HT-29 (cell line): ENCODE results near the gene CACNA1D. TPM values are rescaled to one million over a fixed set of nuclear protein-coding genes. Genes with fewer than 3 reads are reported as not detected.
"Not testable (repeated sequence)": the region's sequence is repeated elsewhere in the genome, so short reads cannot be mapped to it uniquely, and the experiment has no call there.

Source experiments
- DNase-seq: peaks from one replicate; pipeline ENCODE4 v3.0.0-alpha.2; 2015; ENCODE audit warnings: low spot score
- total RNA-seq: library from RNA; depleted of rRNA; stranded (reverse); fragments of >200 nt; shearing (Covaris generic); gene quantifications from 2 replicates; pipeline ENCODE4 v1.2.3, GENCODE V29; 2014

CACNA1D gene
- total RNA-seq, 1 experiment from 2014 or later = 25.3 TPM

DNA sequence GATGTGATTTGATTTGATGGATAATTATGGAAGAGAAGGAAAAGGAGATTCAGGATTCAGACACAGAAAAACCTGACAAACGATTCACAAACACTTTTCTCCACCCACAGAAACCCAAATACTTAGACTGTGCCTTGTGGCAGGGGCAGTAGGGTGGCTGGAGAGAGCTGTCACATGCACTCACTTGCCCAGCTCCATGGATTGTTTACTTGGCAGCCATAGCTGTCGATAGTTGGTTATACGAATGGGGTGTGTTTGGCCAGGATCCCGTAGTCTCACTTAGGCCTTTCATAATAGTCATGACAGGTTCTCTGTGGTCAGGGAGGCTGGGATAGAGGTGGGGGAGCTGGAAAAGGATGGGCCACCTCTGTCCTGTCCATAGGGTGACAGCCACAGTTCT is 76.9 kb downstream of the CACNA1D start:
- no peak for DNase-seq

GRCh38 chr3:53572184-53572583 is 77.8 kb downstream of the CACNA1D start:
- not testable (repeated sequence) for DNase-seq

DNA sequence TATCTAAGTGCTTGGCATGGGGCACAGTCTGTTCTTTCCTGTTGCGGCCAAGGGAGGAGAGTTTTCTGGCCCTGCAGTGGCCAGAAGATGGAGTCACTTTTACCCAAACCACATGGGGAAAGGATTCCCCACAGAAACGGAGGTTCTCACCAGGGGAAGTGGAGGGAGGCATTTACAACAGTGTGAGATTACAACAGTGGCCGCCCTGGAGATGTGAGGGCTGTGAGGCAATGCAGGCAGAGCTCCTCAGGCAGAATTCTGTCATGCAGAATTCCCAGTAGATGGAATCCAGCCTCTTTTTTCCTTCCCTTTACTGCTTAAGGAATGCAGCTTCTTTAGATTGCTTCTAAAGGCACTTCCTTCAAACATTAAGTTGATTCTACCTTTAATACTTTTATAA is 83.1 kb downstream of the CACNA1D start:
- DNase-seq = no peak

DNA sequence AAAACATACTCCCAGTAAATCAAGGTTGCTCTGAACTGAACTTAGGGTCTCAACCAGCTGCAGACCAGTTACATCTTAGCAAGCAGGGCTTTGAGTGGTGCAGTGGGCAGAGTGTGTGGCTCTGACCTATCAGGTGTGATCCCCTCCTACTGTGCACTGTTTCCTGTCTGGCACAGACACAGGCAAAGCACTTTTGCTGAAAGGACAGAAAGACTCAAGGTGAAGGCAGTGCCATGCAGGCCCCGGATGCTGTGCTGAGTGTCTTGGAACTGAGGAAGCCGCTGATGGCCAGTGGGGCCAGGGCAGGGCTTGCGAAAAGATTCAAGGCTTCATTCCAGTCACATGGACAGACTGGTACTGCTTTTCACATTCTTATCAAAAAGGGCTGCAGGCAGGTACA is 85.2 kb downstream of the CACNA1D start:
- DNase-seq = no peak

- DNase-seq = no peak
Measured at GRCh38 chr3:53581671-53582070, 87.3 kb downstream of the CACNA1D start.

GRCh38 chr3:53583161-53583690 is 88.8 kb downstream of the CACNA1D start:
- DNase-seq = no peak

DNA sequence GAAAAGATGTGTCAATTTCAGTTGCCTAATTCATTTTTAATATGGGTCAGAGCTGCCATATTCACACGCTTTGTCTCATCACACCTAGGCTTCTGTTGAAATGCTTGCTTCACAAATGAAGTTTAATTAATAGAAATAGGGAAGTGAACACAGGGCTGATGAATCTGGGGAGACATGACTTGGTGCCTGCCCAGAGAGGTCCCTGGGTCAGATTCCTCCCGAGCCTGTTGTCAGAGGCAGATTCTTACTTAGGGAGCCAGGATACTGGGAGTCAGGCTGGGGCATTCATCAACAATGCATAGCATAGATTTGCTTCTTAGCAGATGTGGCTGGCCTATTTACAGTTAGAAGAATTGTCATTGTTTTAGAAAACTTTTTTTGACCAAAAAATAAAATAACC is 90.6 kb downstream of the CACNA1D start:
- DNase-seq = no peak

GRCh38 chr3:53585627-53586026 is 91.2 kb downstream of the CACNA1D start:
- no peak for DNase-seq

DNA sequence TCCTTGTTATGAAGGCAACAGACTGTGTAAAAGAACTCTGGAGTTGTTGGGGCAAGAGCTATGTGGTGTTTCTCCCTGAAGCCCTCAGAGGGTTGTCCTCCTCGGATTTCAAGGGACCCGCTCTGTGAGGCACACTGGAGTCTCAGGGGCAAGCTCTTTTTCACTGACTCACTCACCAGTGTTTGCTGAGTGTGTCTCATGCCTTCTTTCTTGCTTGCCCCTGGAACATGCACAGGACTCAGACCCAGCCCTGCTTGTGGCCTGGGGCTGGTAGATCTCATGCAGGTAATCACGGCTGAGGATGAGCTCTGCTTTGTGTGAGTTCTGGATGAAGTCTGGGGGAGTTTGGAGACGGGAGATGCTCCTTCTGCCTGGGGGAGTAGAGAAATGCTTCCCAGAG is 93.7 kb downstream of the CACNA1D start:
- no peak for DNase-seq

GRCh38 chr3:53589201-53589600 is 94.8 kb downstream of the CACNA1D start:
- DNase-seq = no peak

- no peak for DNase-seq
Measured at GRCh38 chr3:53589806-53590205, 95.4 kb downstream of the CACNA1D start.

GRCh38 chr3:53590606-53591005 is 96.2 kb downstream of the CACNA1D start:
- no peak for DNase-seq

DNA sequence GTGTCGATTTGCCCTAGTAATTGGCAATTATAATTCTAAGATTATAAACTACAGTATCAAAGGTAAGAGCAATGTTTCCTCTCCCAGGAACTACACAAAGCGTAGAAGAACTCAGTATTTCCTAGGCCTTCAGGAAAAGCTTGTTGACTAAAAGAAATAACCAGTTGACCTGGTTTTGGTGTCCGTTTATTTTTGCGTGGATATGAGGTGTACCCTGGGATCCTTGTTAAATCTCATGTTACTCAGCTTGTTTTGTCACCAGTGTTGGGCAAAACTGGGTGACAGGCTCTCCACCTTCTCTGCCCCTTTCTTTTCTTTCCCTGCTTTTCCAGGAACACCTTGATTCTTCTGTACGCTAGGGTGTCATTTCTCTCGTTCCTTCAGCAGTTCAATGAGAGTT is 97.2 kb downstream of the CACNA1D start:
- no peak for DNase-seq

- no peak for DNase-seq
Measured at GRCh38 chr3:53592862-53593261, 98.5 kb downstream of the CACNA1D start.

- DNase-seq = no peak
Measured at GRCh38 chr3:53593611-53594010, 99.2 kb downstream of the CACNA1D start.

DNA sequence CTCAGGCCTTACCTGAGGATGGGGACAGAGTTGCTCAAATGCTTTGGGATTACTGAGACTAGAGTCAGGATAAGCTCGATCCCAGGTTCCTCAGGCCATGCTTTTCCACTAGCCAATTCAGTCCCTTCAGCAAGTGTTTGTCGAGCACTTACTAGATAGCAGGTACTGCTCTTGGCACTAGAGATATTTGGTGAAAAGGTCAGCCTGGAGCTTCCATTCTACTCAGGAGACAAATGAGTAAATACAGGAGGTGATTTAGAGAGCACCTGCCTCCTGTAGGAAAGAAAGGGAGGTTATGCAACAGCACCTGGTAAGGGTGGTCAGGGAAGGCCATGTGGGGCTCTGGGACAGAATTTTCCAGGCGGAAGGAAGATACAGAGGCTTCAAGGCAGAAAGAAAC is 99.9 kb downstream of the CACNA1D start:
- no peak for DNase-seq

- no peak for DNase-seq
Measured at GRCh38 chr3:53595660-53596059, 101.2 kb downstream of the CACNA1D start.

GRCh38 chr3:53597136-53597915 is 102.9 kb downstream of the CACNA1D start:
- no peak for DNase-seq

- no peak for DNase-seq
Measured at GRCh38 chr3:53599771-53600170, 105.4 kb downstream of the CACNA1D start.

- DNase-seq = no peak
Measured at GRCh38 chr3:53602866-53603265, 108.5 kb downstream of the CACNA1D start.

- no peak for DNase-seq
Measured at GRCh38 chr3:53604232-53604631, 109.8 kb downstream of the CACNA1D start.

GRCh38 chr3:53606793-53607192 is 112.4 kb downstream of the CACNA1D start:
- DNase-seq = no peak

DNA sequence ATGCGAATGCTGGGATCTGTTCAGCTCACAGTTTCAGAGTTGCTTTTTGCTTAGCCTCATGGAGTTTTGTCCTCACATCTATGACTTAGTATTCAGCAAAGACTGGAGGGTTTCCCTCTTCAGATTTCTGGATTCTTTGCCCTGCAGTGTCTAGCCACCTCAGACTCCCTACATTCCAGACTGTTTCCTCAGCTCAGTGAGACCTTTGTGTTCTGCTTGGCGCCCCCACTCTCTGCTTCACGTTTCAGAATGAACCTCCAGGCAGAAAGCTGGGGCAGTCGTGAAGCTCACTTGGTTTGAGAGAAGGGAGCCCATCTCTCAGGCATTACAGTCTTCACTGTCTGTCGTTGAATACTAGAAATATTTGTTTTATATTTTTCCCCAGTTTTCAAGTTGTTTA is 118.1 kb downstream of the CACNA1D start:
- no peak for DNase-seq

DNA sequence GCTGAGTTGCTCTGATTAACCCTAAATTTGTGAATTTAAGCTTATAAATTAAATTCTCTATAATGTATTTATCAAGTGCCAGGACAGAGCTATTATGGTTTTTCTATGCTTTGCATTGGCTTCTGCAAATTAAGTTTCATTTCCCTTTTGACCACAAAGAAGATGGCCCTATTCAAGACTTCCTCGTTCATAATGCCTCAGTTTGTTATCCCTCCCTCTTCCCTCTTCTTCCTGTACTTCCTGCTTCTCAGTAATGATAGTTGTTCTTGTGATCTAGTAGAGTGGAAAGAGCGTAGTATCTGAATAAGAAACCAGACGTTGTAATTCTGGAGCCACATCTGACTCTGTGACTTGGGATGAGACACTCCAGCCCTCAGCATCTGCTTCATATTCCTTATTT is 118.7 kb downstream of the CACNA1D start:
- no peak for DNase-seq
